CD4-positive, alpha-beta T cell treated with Interleukin-2 at 100 ng/mL for 4 hours (primary cell): ENCODE results near the gene CAPN11.

ENCODE experiments used
- DNase-seq: peaks from one replicate; pipeline ENCODE4 v3.0.0-alpha.2; 2020; ENCODE audit warnings: low spot score

The CAPN11 gene

DNA sequence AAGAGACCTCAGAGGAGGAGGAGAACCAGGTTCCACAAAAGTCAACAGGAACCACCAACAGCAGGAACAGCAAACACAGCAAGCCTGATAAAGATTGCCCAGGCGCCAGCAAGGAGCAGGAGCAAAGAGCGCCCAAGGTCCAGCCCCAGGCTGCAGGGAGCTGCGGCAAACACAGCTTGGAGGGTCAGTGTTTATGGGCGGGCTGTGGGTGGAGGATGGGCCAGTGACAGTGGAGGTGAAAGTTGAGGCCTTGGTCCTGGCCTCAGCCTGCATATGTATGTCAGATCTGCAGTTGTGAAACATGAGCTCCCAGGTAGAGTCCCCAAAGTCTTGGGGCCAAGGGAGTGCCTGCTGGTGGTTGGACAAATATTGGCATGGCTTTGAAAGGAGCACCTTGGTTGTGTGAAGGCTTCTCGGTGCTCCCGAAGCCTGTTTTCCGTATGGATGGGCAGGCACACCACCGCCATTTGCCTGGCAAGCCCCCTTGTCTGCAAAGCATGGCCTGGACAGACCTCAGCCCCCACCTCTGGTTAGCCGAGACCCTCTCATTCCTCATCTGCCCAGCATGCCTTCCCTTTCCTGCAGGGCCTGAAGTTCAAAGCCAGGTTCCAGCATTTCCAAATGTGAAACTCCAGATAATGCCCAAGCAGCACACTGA, 2.0 kb upstream of the CAPN11 start:
- no peak for DNase-seq

DNA sequence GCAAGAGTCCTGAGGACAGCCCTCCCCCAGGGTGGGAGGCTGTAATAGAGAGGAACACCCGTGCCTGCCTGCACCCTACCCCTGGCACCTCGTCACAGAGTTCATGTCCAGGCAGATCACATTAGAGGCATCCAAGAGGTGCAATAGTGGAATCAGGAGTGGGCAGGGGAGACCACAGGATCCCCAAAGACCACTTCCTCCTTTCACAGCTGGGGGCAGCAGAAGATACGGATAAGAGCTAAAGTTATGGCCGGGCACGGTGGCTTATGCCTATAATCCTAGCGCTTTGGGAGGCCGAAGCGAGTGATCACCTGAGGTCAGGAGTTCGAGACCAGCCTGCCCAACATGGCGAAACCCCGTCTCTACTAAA, 1.5 kb upstream of the CAPN11 start:
- DNase-seq = no peak

GRCh38 chr6:44161997-44162338, 3.3 kb downstream of the CAPN11 start:
- no peak for DNase-seq

DNA sequence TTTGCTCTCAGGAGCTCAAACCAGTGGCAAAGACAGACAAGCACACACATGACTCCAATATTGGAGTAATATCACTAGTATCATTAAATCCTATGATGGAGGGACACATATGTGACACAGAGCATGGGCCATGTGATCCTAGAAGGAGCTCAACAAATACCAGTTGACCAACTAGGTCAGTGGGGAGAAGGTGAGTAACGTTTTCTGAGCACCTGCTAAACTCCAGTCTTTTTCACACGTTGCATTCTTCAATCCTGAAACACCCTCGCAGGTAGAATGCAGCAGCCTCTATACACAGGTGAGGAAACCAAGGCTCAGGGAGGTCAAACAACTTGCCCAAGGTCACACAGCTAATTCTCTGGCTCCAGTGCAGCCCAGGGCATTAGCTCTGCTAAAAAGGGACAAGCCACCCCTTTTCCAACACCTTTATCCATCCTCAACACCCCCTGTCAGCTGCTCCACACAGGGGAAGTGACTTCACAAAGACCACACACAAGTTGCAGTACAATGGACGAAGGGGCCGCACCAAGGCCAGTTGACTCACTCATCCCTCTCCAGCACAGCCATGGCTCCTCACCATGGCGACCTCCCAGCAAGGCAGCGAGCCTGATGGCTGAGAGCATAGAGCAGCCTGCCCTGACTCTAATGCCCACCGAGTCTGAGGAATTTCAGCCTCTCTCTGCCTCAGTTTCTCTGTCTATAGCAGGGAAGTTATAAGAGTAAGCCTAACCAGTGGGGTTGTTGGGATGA, 4.4 kb downstream of the CAPN11 start:
- no peak for DNase-seq

DNA sequence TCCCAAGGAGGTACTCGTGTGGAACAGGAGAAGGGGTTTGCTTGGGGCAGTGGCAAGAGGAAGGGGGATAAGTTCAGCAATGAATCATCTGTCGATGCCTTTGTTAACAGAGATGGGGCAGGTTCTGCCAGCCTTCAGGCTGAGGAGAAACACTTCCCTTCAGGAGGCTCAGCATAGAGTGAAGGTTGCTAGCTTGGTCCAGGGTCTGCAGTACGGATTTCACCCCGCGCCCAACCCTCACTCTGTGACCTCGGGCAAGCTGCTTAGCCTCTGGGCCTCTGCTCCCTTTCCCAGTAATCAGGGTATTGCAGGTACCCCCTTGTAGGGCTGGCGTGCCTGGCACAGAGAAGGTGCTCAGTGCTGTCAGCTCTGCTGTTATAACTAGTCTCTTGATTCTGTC, 7.5 kb downstream of the CAPN11 start:
- DNase-seq = no peak

GRCh38 chr6:44166591-44167184, 8.1 kb downstream of the CAPN11 start:
- DNase-seq = no peak

DNA sequence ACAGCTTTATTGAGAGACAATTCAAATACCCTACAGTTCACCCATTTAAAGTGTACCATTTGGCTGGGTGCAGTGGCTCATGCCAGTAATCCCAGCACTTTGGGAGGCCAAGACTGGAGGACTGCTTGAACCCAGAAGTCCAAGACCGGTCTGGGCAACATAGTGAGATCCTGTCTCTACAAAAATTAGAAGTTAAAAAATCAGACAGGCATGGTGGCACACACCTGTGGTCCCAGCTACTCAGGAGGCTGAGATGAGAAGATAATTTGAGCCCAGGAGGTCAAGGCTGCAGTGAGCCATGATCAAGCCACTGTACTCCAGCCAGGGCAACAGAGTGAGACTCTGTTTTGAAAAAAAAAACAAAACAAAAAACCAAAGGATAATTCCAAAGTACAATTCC, 8.9 kb downstream of the CAPN11 start:
- DNase-seq = no peak

GRCh38 chr6:44169154-44169553, 10.5 kb downstream of the CAPN11 start:
- no peak for DNase-seq

DNA sequence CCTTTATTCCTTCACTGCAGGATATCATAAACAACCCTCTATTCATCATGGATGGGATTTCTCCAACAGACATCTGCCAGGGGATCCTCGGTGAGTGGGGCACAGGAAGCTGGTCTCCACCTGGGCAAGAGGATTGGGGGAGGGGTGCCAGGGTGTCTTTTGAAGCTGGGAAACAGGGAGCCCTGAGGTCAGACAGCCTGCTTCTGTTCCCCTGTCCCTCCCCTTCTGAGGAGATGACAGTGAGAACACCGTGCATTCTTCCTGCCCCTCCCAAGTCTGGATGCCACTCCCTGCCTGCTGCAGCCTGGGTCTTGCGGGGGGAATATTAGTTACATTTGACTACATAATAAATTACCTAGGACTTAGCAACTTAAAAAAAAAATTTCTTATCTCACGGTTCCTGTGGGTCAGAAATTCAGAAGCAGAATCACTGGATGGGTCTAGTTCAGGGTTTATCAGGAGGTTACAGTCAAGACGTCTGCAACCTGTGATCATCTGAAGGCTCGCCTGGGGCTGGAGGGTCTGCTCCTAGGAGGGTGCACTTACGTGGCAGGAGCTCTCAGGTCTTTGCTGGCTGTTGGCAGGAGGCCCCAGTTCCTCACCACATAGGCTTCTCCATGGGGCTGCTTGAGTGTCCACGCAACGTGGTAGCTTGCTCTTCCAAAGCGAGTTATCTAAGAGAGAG, 11.4 kb downstream of the CAPN11 start:
- DNase-seq = no peak

GRCh38 chr6:44171899-44172546, 13.4 kb downstream of the CAPN11 start:
- DNase-seq = no peak

GRCh38 chr6:44172731-44173500, 14.3 kb downstream of the CAPN11 start:
- DNase-seq = peak; percentile 79

DNA sequence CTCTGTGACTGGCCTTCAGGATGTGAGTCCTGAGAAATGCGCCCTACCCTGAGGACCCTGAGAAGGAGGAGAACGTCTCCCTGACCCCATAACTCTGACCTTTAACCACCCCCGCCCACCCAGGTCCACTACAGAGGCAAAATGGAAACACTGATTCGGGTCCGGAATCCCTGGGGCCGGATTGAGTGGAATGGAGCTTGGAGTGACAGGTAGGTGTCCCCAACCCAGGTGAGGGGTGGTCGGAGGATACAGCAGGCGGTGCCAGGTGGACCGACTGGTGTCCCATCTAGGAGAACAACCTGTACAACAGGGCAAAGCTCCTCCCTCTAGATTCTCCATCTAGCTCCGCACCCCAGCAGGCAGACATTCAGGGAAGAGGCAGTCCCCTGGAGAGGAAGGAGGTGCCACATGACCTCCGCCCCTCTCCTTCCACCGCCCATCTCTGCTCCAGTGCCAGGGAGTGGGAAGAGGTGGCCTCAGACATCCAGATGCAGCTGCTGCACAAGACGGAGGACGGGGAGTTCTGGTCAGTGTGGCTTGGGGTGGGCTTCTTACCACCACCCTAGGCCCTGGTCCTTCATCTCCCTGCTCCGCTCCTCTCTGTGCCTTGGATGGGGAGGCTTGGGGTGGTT, 17.6 kb downstream of the CAPN11 start:
- no peak for DNase-seq

GRCh38 chr6:44176762-44177509, 18.3 kb downstream of the CAPN11 start:
- peak; percentile 6 for DNase-seq

DNA sequence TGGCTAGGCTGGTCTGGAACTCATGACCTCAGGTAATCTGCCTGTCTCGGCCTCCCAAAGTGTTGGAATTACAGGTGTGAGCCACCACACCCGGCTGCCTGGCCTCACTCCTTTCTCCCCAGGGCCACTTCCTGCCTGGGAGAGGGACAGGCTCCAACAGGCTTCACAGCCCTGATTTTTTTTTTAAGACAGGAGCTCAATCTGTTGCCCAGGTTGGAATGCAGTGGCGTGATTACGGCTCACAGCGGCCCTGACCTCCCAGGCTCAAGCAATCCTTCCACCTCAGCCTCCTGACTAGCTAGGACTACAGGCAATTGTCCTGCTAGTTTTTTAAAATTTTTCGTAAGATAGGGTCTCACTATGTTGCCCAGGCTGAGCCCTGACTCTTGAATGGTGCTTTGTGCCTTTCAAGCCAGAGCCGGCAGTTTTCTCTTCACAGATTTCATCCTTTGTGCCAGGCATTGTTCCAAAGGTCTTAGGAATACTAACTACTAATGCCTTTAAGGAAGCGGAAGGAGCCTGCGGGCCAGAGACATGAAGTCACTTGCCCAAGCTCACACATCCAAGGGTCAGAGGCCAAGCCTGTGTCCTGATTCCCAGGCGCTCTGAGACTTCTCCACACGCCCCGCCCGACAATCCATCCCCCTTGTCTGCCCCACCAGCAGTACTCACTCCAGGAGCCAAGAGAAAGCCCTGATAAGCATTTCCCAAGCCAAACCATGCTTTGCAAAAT, 19.2 kb downstream of the CAPN11 start:
- DNase-seq = no peak

DNA sequence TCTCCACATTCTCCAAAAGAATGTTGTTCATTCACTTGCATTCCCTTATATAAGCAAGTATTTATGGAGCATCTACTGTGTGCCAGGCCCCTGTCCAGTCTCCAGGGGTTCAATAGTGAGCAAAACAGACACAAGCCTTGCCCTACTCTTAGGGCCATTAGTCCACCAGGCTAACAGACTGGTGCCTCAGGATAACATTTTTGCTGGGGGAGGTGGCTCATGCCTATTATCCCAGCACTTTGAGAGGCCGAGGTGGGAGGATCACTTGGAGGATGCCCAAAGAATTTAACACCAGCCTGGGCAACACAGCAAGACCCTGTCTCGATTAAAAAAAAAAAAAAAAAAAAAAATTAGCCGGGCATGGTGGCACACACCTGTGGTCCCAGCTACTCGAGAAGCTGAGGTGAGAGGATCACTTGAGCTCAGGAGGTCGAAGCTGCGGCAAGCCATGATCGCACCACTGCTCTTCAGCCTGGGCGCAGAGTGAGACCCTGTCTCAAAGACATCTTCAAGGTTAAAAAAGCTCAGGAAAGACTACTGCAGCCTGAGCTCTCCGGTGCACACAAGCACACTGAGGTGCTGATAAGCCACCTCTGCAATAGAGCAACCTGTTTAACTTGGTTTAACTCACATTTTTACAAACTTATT, 19.9 kb downstream of the CAPN11 start:
- no peak for DNase-seq

GRCh38 chr6:44179072-44179536, 20.5 kb downstream of the CAPN11 start:
- DNase-seq = no peak

- DNase-seq = no peak
Observed at GRCh38 chr6:44179648-44180047, 21.0 kb downstream of the CAPN11 start.

- no peak for DNase-seq
Observed at GRCh38 chr6:44180406-44180805, 21.8 kb downstream of the CAPN11 start.

- DNase-seq = no peak
Observed at GRCh38 chr6:44180886-44181285, 22.3 kb downstream of the CAPN11 start.
